Breast epithelium (tissue), 3 donors: ENCODE measurements around the gene KRT28.

Experiments
- CTCF ChIP-seq, 3 donors: fragments of 450-650 bp; IDR thresholded peaks; one replicate each; pipeline ENCODE4 v1.5.1; 2016 to 2017; ENCODE audit warnings: antibody characterized with exemption in 3 of 3, mild to moderate bottlenecking in 3 of 3, moderate library complexity in 3 of 3
- POLR2A ChIP-seq: fragments of 450-650 bp; IDR thresholded peaks from one replicate; pipeline ENCODE4 v1.6.1; 2016; ENCODE audit warnings: antibody characterized with exemption, mild to moderate bottlenecking, moderate library complexity

- TF ChIP-seq CTCF (IDR thresholded peaks at IDR 0.05), result no peak
- no peak for TF ChIP-seq POLR2A
Measured at GRCh38 chr17:40782450-40782849, 17.3 kb downstream of the KRT28 start, which contains the start of gene KRT27.
